ENCODE measurements around the gene ATP23.

GRCh38 chr12:57993834-57994233, 52.5 kb downstream of the ATP23 start:
- TF ChIP-seq SIN3A (IDR thresholded peaks at IDR 0.05; ENCODE audit: borderline replicate concordance, insufficient read depth, low read length) (no peak), POLR2AphosphoS5 (IDR thresholded peaks at IDR 0.05; ENCODE audit: low read depth, low read length) (no peak)
